GM12872 (cell line): Measurements from ENCODE around the gene ENTR1.

Source experiments
- TF ChIP-seq, protein P1 (sequence below): IDR thresholded peaks from 3 replicates; pipeline ENCODE4 v1.5.1; 2011; ENCODE audit warnings: low read depth, mild to moderate bottlenecking, low read length, moderate library complexity; ENCODE audit not compliant: insufficient read depth

Gene ENTR1

DNA sequence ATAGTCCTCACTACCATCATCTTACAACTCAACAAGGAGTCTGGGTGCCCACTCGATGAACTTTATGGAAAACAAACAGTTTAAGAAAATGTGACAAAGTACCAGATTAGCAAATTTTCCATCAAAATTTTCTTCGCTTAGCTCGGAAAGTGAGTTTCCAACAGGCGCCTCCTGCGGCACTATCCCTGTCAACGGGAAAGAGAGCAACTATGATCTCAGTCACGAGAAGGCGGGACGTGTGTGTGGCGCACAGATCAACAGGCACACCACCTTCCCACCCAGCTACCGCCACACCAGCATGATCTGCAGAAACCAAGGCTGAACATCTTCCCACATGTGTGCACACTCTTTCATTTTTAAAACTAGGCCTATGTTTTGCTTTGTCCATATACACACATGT, 42.9 kb upstream of the ENTR1 start:
- TF ChIP-seq, protein P1, sequence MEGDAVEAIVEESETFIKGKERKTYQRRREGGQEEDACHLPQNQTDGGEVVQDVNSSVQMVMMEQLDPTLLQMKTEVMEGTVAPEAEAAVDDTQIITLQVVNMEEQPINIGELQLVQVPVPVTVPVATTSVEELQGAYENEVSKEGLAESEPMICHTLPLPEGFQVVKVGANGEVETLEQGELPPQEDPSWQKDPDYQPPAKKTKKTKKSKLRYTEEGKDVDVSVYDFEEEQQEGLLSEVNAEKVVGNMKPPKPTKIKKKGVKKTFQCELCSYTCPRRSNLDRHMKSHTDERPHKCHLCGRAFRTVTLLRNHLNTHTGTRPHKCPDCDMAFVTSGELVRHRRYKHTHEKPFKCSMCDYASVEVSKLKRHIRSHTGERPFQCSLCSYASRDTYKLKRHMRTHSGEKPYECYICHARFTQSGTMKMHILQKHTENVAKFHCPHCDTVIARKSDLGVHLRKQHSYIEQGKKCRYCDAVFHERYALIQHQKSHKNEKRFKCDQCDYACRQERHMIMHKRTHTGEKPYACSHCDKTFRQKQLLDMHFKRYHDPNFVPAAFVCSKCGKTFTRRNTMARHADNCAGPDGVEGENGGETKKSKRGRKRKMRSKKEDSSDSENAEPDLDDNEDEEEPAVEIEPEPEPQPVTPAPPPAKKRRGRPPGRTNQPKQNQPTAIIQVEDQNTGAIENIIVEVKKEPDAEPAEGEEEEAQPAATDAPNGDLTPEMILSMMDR: no peak

GRCh38 chr9:136451221-136451877, 40.9 kb upstream of the ENTR1 start:
- TF ChIP-seq, protein P1: no peak

DNA sequence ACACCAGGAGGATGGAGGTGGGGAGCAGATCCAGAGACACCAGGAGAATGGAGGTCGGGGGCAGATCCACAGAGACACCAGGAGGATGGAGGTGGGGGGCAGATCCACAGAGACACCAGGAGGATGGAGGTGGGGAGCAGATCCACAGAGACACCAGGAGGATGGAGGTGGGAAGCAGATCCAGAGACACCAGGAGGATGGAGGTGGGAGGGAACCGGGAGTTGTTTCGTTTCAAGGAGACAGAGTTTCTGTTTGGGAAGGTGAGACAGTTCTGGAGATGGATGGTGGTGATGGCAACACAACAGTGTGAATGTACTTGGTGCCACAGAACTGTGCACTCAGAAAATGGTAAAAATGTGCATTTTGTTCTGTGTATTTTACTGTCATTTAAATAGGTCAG, 38.2 kb upstream of the ENTR1 start:
- TF ChIP-seq, protein P1: no peak

DNA sequence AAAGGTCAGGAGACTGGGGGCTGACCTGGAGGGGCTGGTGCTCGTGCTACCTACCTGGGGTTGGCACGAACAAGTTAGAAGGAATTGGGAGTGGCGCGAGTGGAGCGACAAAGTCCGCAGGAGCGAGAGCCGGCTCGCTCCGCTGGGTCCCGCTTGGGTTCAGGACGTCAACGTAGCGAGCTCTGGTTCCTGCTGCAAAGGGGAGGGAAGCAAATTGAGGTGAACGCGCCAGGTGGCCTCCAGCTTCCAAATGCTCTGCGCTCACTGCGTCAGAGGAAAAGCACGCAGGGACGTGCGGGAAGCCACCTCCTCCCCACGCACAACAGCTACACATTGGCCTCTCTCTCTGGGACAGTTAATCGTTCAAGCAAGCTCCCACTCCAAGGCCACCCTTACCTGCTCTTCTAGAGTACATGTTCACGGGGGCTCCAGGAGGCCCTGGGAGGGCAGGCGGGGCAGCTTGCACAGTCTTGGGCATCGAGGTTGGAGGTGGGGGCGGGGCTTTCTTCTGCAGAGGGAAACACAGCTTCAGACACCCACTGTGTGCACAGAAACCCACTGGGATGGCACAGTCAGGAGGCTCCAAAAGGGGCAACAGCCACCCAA, 36.9 kb upstream of the ENTR1 start:
- TF ChIP-seq, protein P1: no peak

GRCh38 chr9:136445799-136446198, 35.4 kb upstream of the ENTR1 start:
- TF ChIP-seq, protein P1: no peak

DNA sequence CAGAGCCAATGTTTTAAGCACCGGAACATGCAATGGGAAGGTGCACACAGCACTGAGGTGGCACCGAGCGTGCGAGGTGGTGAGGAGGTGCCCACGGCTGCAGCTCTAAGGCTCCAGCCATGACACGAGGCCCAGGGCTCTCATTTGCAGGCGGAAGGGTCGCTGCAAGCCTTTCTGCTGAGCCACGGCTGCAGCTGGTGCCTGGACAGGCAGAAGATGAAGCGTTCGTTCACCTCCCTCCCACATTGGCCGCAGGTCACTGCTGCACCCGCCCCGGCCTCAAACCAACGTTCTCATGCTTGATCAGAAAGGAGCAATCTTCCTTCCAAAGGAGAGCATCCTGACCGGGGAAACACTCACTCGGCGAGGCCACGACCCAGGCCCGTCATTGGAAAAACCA, 33.7 kb upstream of the ENTR1 start:
- TF ChIP-seq, protein P1: no peak

GRCh38 chr9:136443687-136444086, 33.3 kb upstream of the ENTR1 start:
- TF ChIP-seq, protein P1: no peak

GRCh38 chr9:136443087-136443486, 32.7 kb upstream of the ENTR1 start:
- TF ChIP-seq, protein P1: no peak
